ENCODE data around the gene NTM. TPM values are rescaled to one million over a fixed set of nuclear protein-coding genes. Genes with fewer than 3 reads are reported as not detected.

Gene NTM
- total RNA-seq, 2 experiments from 2014 or later, result not detected

DNA sequence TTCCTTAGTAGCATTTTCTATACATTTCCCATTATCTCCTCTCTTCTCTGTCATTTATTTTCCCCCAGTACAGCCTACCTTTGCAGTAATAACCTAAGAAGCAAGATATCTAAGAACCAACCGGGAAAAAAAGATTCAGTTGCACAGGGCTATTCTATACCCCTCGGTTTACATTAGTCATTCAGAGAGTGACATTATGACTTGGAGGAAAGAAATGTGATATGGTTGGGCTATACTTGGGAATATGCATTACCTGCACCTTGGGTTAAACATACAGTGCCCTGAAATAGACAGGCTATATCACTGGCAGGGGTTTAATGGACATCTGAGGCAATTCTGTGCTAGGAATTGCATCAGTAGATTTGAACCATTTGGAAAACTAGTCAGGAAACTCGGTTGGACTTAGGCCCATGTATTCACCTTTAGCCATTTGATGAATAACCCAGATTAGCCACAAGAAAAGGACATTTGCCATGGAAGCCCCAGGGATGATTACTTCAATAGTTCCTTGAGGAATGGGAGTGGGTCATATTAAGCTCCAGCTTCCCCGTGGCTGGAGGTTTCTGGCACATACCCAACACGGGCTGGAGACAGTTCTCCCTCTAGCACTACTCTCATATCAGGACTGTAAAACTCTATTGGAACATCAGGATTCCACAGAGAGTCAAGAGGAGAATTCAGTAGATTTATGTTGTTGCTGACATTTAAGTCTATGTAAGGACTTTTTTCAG lies 973.2 kb downstream of the NTM start:
- Mint-ChIP-seq H3K36me3 (no peaks in the 10 kb centered on the region), H3K4me3 (no peak overlapping the region), H3K4me1 (no peaks in the 10 kb centered on the region), H3K27ac (no peak overlapping the region), H3K27me3 (peaks cover 4% of the 10 kb centered on the region), H3K9me3 (no peaks in the 10 kb centered on the region)
- DNase-seq (no peak), ATAC-seq (ENCODE audit: low read depth) (no peak)
- POLR2A ChIA-PET, result no interaction called here

- Mint-ChIP-seq H3K27me3 (peaks cover 11% of the 10 kb centered on the region), H3K4me1 (no peaks in the 10 kb centered on the region), H3K36me3 (no peaks in the 10 kb centered on the region), H3K9me3 (no peaks in the 10 kb centered on the region), H3K27ac (no peak overlapping the region), H3K4me3 (no peak overlapping the region)
- POLR2A ChIA-PET, result no interaction called here
- DNase-seq (no peak), ATAC-seq (ENCODE audit: low read depth) (no peak)
Observed at GRCh38 chr11:132346558-132347148, 976.2 kb downstream of the NTM start.

DNA sequence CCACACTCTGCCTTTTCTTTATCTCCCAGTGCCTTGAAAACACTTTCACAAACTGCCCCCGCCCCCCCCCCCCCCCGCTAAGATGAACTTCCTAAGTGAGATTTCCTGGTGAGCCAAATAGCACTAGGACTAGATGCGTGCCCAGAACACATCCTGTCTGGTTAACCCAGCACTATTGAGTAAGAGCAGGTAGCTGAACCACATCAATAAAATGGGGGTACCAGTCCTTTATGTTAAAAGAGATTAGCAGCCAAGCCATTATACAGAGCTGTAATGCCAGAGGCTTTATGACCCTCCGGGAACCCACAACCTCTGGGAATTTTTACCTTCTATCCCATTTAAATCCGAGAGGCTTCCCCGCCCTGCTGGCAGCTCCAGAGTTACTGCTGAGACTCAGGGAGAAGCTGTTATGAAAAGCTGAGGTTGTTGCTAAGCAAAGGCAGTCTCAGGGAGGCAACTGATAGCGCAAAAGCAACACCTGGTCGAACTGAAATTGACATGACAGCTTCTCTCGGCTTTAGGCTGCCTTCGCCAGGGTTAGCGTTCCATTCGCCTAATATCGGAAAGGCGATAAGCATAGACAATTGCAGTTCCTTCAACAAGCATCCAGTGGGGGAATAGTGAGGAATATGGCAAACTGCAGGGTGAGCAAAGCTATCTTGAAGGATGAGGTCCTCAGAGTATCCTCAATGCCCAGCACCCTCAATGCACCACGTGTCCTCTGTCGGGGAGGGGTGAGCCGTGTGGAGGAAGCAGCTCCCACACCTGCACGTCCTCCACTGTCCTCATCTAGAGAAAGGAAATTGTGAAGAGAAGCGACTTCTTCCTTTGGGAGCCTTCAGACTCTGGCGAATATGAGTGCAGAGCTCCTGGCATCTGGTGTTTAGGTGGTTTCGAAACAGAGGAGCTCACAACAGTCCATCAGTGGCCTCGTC lies 977.0 kb downstream of the NTM start:
- peaks cover 11% of the 10 kb centered on the region for H3K27me3 Mint-ChIP-seq
- no peak overlapping the region for H3K27ac Mint-ChIP-seq
- no peaks in the 10 kb centered on the region for H3K9me3 Mint-ChIP-seq
- H3K4me1 Mint-ChIP-seq, result no peaks in the 10 kb centered on the region
- DNase-seq (no peak), ATAC-seq (ENCODE audit: low read depth) (no peak)
- POLR2A ChIA-PET, result no interaction called here
- no peak overlapping the region for H3K4me3 Mint-ChIP-seq
- no peaks in the 10 kb centered on the region for H3K36me3 Mint-ChIP-seq

DNA sequence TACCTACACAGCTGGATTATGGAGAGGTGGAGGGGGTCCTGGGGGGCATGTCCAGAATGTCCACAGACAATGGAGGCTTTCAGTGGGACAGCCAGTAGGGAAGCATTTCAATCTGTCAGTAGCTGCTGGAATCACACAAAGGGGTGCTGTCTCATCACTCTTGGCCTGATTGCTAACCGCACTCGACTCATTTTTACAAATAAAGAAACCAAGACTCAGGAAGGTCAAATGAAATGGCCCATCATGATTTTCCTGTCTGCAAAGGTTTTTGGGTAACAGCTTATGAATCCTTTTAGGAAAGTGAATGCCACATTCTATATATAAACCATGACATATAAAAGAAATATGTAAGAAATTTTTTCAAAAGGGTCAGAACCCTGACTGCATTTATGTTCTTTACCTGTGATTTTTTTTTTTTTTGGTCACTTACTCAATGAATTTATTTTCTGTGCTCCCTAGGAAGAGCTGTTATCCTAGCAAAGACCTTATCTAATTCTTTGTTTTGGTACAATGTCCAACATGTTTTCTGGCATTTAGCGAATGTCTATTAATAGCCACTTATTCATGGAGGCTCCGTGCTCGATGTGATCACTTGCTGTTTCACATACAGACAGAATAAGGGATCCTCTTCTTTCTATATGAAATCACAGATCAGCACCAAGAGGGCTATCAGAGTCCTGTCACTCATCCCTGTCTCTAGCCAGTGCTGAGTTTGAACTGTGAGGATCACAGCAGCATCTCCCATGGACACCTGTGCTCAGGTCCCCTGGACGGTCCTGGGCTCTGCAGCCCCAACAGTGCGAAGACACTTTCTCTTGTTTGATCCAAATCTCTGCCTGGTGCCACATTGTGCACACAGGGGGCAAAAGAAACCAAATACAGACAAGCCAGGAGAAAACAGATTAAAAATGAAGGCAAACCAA lies 979.7 kb downstream of the NTM start:
- H3K27ac Mint-ChIP-seq, result no peak overlapping the region
- POLR2A ChIA-PET, result no interaction called here
- DNase-seq (no peak), ATAC-seq (ENCODE audit: low read depth) (no peak)
- peaks cover 6% of the 10 kb centered on the region for H3K27me3 Mint-ChIP-seq
- no peaks in the 10 kb centered on the region for H3K4me1 Mint-ChIP-seq
- no peaks in the 10 kb centered on the region for H3K9me3 Mint-ChIP-seq
- H3K4me3 Mint-ChIP-seq, result no peak overlapping the region
- no peaks in the 10 kb centered on the region for H3K36me3 Mint-ChIP-seq

DNA sequence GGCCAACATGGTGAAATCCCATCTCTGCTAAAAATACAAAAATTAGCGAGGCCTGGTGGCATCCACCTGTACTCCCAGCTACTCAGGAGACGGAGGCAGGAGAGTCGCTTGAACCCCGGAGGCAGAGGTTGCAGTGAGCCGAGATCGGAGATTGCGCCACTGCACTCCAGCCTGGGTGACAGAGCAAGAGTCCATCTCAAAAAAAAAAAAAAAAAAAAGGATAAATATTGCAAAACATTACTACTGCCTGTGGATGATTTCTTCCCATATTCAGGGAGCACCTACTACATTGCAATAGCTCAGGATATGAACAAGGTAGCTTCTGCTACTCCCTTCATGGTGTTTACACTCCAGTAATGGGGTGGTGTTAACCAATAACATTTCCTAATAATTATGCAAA lies 980.6 kb downstream of the NTM start:
- Mint-ChIP-seq H3K4me3 (no peak overlapping the region), H3K27me3 (peaks cover 6% of the 10 kb centered on the region), H3K27ac (no peak overlapping the region), H3K36me3 (no peaks in the 10 kb centered on the region), H3K9me3 (peaks cover 1% of the 10 kb centered on the region), H3K4me1 (no peaks in the 10 kb centered on the region)
- ATAC-seq (ENCODE audit: low read depth), result no peak
- POLR2A ChIA-PET, result no interaction called here
- DNase-seq, result no peak

DNA sequence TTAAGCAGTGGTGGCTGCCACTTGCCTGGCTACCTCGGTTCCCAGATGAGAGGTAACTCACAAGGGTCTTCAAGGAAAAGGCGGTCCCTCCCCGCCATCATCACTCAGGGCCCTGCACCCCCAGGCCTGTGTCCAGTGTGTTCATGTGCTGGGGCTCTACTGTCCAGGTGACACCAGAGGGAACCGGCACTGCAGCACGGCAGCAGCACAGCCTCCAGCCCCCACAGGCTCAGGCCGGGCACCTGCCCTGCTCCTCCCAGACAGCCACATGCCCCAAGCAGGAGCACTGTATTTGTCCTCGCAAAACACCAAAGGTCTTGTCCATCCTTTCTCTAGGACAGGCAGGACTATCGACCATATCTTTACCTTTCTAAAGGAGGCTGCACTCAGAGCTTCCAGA lies 982.1 kb downstream of the NTM start:
- no peak for ATAC-seq (ENCODE audit: low read depth)
- Mint-ChIP-seq H3K27ac (no peak overlapping the region), H3K9me3 (peaks cover 1% of the 10 kb centered on the region), H3K36me3 (no peaks in the 10 kb centered on the region), H3K4me1 (no peaks in the 10 kb centered on the region), H3K27me3 (peaks cover 6% of the 10 kb centered on the region), H3K4me3 (no peak overlapping the region)
- DNase-seq, result no peak
- POLR2A ChIA-PET, result no interaction called here

GRCh38 chr11:132353255-132353654 lies 982.8 kb downstream of the NTM start:
- DNase-seq (no peak), ATAC-seq (ENCODE audit: low read depth) (no peak)
- Mint-ChIP-seq H3K27ac (no peak overlapping the region), H3K27me3 (peaks cover 6% of the 10 kb centered on the region), H3K4me1 (no peaks in the 10 kb centered on the region), H3K36me3 (no peaks in the 10 kb centered on the region), H3K9me3 (peaks cover 1% of the 10 kb centered on the region), H3K4me3 (no peak overlapping the region)
- POLR2A ChIA-PET, result no interaction called here

DNA sequence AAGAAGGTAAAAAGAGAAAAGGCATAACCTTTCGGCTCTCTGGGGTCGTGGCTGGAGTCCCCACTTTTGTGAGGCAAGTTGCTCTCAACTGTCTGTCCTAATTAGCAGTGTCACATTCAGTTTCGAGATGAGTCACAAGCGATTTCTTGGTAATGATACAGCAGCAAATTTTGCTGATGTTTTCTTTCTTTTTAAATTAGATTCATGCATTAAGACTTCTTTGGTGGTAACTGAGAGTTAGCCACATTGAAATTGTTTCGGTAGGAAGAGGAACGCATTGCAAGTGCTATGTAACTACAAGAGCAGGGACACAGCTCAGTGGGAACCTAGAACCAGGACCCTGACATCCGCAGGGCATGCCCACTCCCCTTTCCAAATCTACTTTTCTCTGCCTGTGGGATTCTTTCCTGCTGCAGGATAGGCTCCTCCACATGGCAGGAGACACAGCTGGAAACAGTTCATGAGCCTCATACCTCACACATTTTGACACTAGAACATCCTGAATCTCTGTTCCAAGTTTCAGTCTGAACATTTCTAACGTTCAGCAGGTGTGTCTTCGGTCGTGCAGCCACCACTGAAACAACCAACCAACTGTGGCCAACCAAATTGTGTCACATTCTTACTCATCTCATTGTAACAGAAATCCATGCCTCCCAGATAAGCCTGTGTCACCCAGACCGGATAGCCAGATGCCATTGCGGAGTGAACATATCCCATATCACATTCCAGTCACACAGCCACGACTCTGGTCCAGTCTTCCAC lies 987.6 kb downstream of the NTM start:
- DNase-seq (no peak), ATAC-seq (ENCODE audit: low read depth) (no peak)
- Mint-ChIP-seq H3K4me1 (no peaks in the 10 kb centered on the region), H3K27ac (no peak overlapping the region), H3K27me3 (no peaks in the 10 kb centered on the region), H3K36me3 (no peaks in the 10 kb centered on the region), H3K4me3 (no peak overlapping the region), H3K9me3 (peaks cover 1% of the 10 kb centered on the region)
- POLR2A ChIA-PET, result no interaction called here

DNA sequence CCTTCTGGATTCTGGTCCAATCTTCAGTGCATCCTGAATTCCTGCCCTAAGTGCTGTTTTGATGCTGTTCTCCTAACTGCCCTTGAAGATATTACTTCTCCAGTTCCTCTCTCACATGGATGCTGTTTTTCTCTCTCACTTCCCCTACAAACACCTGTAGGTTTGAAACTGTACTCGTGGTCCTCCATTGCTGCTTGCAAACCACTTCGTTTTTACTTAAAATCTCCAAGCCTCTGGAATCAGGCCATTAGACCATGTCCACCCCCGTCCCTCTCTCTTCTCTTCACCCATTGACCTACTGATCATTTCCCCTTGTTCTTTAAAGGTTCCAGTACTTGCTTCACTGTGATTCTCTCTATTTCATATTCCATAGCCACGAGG lies 988.1 kb downstream of the NTM start:
- peaks cover 1% of the 10 kb centered on the region for H3K9me3 Mint-ChIP-seq
- no peak for DNase-seq
- H3K27ac Mint-ChIP-seq, result no peak overlapping the region
- H3K36me3 Mint-ChIP-seq, result no peaks in the 10 kb centered on the region
- POLR2A ChIA-PET, result no interaction called here
- no peak for ATAC-seq (ENCODE audit: low read depth)
- no peaks in the 10 kb centered on the region for H3K4me1 Mint-ChIP-seq
- no peak overlapping the region for H3K4me3 Mint-ChIP-seq
- H3K27me3 Mint-ChIP-seq, result no peaks in the 10 kb centered on the region

DNA sequence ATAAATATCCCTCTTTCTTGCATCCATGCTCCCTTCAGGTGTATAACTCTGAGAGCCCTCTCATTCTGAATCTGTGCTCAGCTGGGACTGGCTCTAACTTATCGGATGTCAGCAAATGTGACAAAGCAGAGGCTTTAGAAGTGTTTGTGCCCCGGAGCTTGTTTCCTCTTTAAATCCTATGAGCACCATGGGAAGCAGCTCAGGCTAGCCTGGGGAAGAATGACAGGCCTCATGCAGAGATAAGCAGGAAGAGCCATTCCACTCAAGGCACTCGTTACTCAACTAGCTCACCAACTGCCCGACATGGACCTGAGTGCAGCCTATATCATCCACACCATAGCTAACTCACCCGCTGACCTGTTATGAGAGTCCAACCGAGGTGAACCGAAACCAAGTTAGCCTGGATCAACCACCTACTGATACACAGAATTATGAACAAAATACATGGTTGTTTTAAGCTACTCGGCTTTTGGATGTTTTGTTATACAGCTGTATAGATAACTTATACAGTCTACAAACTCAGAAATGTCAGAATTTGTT lies 990.7 kb downstream of the NTM start:
- no peak for ATAC-seq (ENCODE audit: low read depth)
- H3K9me3 Mint-ChIP-seq, result no peaks in the 10 kb centered on the region
- no peak overlapping the region for H3K27ac Mint-ChIP-seq
- POLR2A ChIA-PET, result no interaction called here
- no peaks in the 10 kb centered on the region for H3K27me3 Mint-ChIP-seq
- H3K4me1 Mint-ChIP-seq, result no peaks in the 10 kb centered on the region
- no peak overlapping the region for H3K4me3 Mint-ChIP-seq
- no peaks in the 10 kb centered on the region for H3K36me3 Mint-ChIP-seq
- no peak for DNase-seq

GRCh38 chr11:132365650-132366049 lies 995.2 kb downstream of the NTM start:
- H3K4me1 Mint-ChIP-seq, result no peaks in the 10 kb centered on the region
- no peaks in the 10 kb centered on the region for H3K36me3 Mint-ChIP-seq
- POLR2A ChIA-PET, result no interaction called here
- ATAC-seq (ENCODE audit: low read depth) (no peak), DNase-seq (no peak)
- H3K9me3 Mint-ChIP-seq, result no peaks in the 10 kb centered on the region
- no peak overlapping the region for H3K4me3 Mint-ChIP-seq
- no peaks in the 10 kb centered on the region for H3K27me3 Mint-ChIP-seq
- no peak overlapping the region for H3K27ac Mint-ChIP-seq

- no peak overlapping the region for H3K4me3 Mint-ChIP-seq
- H3K27ac Mint-ChIP-seq, result no peak overlapping the region
- no peaks in the 10 kb centered on the region for H3K36me3 Mint-ChIP-seq
- POLR2A ChIA-PET, result no interaction called here
- ATAC-seq (ENCODE audit: low read depth) (no peak), DNase-seq (no peak)
- no peaks in the 10 kb centered on the region for H3K27me3 Mint-ChIP-seq
- no peaks in the 10 kb centered on the region for H3K9me3 Mint-ChIP-seq
- H3K4me1 Mint-ChIP-seq, result no peaks in the 10 kb centered on the region
Observed at GRCh38 chr11:132367293-132367692, 996.9 kb downstream of the NTM start.
